Measurements from ENCODE around the gene MED7. TPM values are rescaled to one million over a fixed set of nuclear protein-coding genes. Genes with fewer than 3 reads are reported as not detected.
"Not testable (repeated sequence)": the region's sequence is repeated elsewhere in the genome, so short reads cannot be mapped to it uniquely, and the experiment has no call there.

MED7 gene
- 10 to 100 TPM; 10.5 to 14.2 TPM for total RNA-seq
- long read RNA-seq, donor 1, partial matches to known transcripts: 0 of 3 reads
- long read RNA-seq, donor 1, other reads (novel, unspliced or antisense): 0 of 3 reads
- long read RNA-seq, donor 2, transcript MED7-201 (2 exons, 2,402 nt): major isoform, 28 of 36 reads
- long read RNA-seq, donor 2, transcript MED7-202 (2 exons, 1,382 nt): minor isoform, 5 of 36 reads
- long read RNA-seq, donor 2, partial matches to known transcripts: 3 of 36 reads
- long read RNA-seq, donor 2, other reads (novel, unspliced or antisense): 0 of 36 reads

- peak; percentile 96 for DNase-seq (ENCODE audit: low spot score)
- intact Hi-C loops (cut with DNase I): no loop called here
Measured at GRCh38 chr5:157142317-157143126, at the start of gene MED7. MED7 (minus strand) TSS chr5:157142865; CDS start chr5:157139431, 3,434 bp downstream.

- DNase-seq (ENCODE audit: low spot score): no peak
- intact Hi-C loops (cut with DNase I): no loop called here
Measured at GRCh38 chr5:157189223-157189622, 46.6 kb upstream of the MED7 start.

GRCh38 chr5:157188270-157188669, 45.6 kb upstream of the MED7 start:
- no peak for DNase-seq (ENCODE audit: low spot score)
- intact Hi-C loops (cut with DNase I): no loop called here

GRCh38 chr5:157187046-157187754, 44.5 kb upstream of the MED7 start:
- intact Hi-C loops (cut with DNase I): no loop called here
- no peak for DNase-seq (ENCODE audit: low spot score)

GRCh38 chr5:157186309-157187045, 43.8 kb upstream of the MED7 start:
- intact Hi-C loops (cut with DNase I): no loop called here
- no peak for DNase-seq (ENCODE audit: low spot score)

GRCh38 chr5:157185122-157185521, 42.5 kb upstream of the MED7 start:
- intact Hi-C loops (cut with DNase I); DNase-seq (ENCODE audit: low spot score): not testable (repeated sequence)

- intact Hi-C loops (cut with DNase I): no loop called here
- no peak for DNase-seq (ENCODE audit: low spot score)
Measured at GRCh38 chr5:157184117-157184670, 41.5 kb upstream of the MED7 start.

- no peak for DNase-seq (ENCODE audit: low spot score)
- intact Hi-C loops (cut with DNase I): no loop called here
Measured at GRCh38 chr5:157182143-157182757, 39.6 kb upstream of the MED7 start.

GRCh38 chr5:157180374-157181264, 38.0 kb upstream of the MED7 start, which contains the start of gene ITK:
ITK (plus strand) TSS chr5:157180840; CDS start chr5:157180978, 138 bp downstream.
- DNase-seq (ENCODE audit: low spot score): no peak

GRCh38 chr5:157178966-157179365, 36.3 kb upstream of the MED7 start:
- intact Hi-C loops (cut with DNase I): no loop called here
- no peak for DNase-seq (ENCODE audit: low spot score)

More at GRCh38 chr5:157180374-157181264, 38.0 kb upstream of the MED7 start, which contains the start of gene ITK:
- intact Hi-C loops (cut with DNase I): no loop called here

GRCh38 chr5:157177953-157178352, 35.3 kb upstream of the MED7 start:
- DNase-seq (ENCODE audit: low spot score): no peak
- intact Hi-C loops (cut with DNase I): no loop called here

GRCh38 chr5:157175071-157175612, 32.5 kb upstream of the MED7 start:
- no peak for DNase-seq (ENCODE audit: low spot score)
- intact Hi-C loops (cut with DNase I): no loop called here

GRCh38 chr5:157172403-157172802, 29.7 kb upstream of the MED7 start:
- DNase-seq (ENCODE audit: low spot score): no peak
- intact Hi-C loops (cut with DNase I): no loop called here

- no peak for DNase-seq (ENCODE audit: low spot score)
- intact Hi-C loops (cut with DNase I): loop anchor here in 1 of 2 donors (5.0 kb wide), 1 partner anchor 534 kb away; no protein-coding TSS in a partner anchor
Measured at GRCh38 chr5:157168286-157168685, 25.6 kb upstream of the MED7 start.

GRCh38 chr5:157167214-157167621, 24.6 kb upstream of the MED7 start:
- intact Hi-C loops (cut with DNase I): loop anchor here in 1 of 2 donors (5.0 kb wide), 1 partner anchor 535 kb away; no protein-coding TSS in a partner anchor
- no peak for DNase-seq (ENCODE audit: low spot score)

- no peak for DNase-seq (ENCODE audit: low spot score)
- intact Hi-C loops (cut with DNase I): loop anchor here in 1 of 2 donors (5.0 kb wide), 1 partner anchor 536 kb away; no protein-coding TSS in a partner anchor
Measured at GRCh38 chr5:157166214-157167213, 23.8 kb upstream of the MED7 start, which contains the start of gene GARIN3. GARIN3 (minus strand) TSS chr5:157166264; CDS start chr5:157166168, 96 bp downstream.
